Measurements from ENCODE around the gene GALR2.

DNA sequence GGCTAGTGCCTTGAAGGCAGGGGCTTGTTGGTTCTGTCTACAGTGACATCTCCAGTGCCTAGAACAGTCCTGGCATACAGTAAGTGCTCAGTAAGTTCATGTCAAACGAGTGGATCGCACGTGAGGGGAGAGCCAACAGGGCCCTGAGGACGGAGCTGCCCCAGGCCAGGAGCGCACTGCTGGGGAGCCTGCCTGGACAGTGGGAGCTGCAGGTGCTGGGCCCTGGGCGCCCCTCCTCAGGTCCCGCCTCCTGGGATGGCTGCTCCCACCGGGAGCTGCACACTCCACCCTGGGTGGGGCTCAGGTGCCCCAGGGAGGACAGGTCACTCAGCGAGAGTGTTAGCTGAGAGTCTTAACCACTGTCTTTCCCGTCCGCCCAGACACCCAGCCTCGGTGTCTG is 49.3 kb upstream of the GALR2 start:
- no peak for TF ChIP-seq CTCF (IDR thresholded peaks at IDR 0.05)
- TF ChIP-seq POLR2A (IDR thresholded peaks at IDR 0.05), result no peak

Measured in right lobe of liver (tissue), 4 donors.